GM23248 (cell line): ENCODE measurements around the gene SLC5A10. TPM values are rescaled to one million over a fixed set of nuclear protein-coding genes. Genes with fewer than 3 reads are reported as not detected.
"Not testable (repeated sequence)": the region's sequence is repeated elsewhere in the genome, so short reads cannot be mapped to it uniquely, and the experiment has no call there.

ENCODE experiments used
- DNase-seq: peaks from one replicate; pipeline ENCODE4 v3.0.0-alpha.2; 2015
- H2AFZ ChIP-seq: fragments of 200-600 bp; sonication (generic); 2 replicates; pipeline ENCODE4 v1.6.1; 2016; ENCODE audit warnings: antibody characterized with exemption
- H3F3A ChIP-seq: fragments of 200-600 bp; sonication (generic); 2 replicates; pipeline ENCODE4 v1.6.1; 2016; ENCODE audit warnings: mild to moderate bottlenecking, antibody characterized with exemption, mixed run types; ENCODE audit not compliant: insufficient read depth
- H3K27ac ChIP-seq: fragments of 200-600 bp; sonication (generic); 2 replicates; pipeline ENCODE4 v1.5.1; 2016; ENCODE audit warnings: mild to moderate bottlenecking
- H3K27me3 ChIP-seq: fragments of 200-600 bp; sonication (generic); replicated peaks from 2 replicates; pipeline ENCODE4 v1.6.1; 2016; ENCODE audit warnings: mild to moderate bottlenecking; ENCODE audit not compliant: insufficient read depth
- H3K36me3 ChIP-seq: fragments of 200-600 bp; sonication (generic); 2 replicates; pipeline ENCODE4 v1.6.1; 2016; ENCODE audit warnings: low read depth, mild to moderate bottlenecking
- H3K4me1 ChIP-seq: fragments of 200-600 bp; sonication (generic); 2 replicates; pipeline ENCODE4 v1.6.1; 2016; ENCODE audit warnings: mild to moderate bottlenecking; ENCODE audit not compliant: insufficient read depth
- H3K4me2 ChIP-seq: fragments of 200-600 bp; sonication (generic); one replicate; pipeline ENCODE4 v1.6.1; 2016; ENCODE audit warnings: mild to moderate bottlenecking; ENCODE audit not compliant: unreplicated experiment
- H3K4me3 ChIP-seq: fragments of 200-600 bp; sonication (generic); 2 replicates; pipeline ENCODE4 v1.5.1; 2016; ENCODE audit warnings: mild to moderate bottlenecking
- H3K79me2 ChIP-seq: fragments of 200-600 bp; sonication (generic); 2 replicates; pipeline ENCODE4 v1.6.1; 2016; ENCODE audit warnings: mild to moderate bottlenecking; ENCODE audit not compliant: insufficient read depth
- H3K9ac ChIP-seq: fragments of 200-600 bp; sonication (generic); 2 replicates; pipeline ENCODE4 v1.6.1; 2016; ENCODE audit warnings: mild to moderate bottlenecking
- H3K9me2 ChIP-seq: fragments of 200-600 bp; sonication (generic); 2 replicates; pipeline ENCODE4 v1.6.1; 2016; ENCODE audit warnings: mixed run types, mild to moderate bottlenecking, moderate library complexity; ENCODE audit not compliant: insufficient read depth
- H3K9me3 ChIP-seq: fragments of 200-600 bp; sonication (generic); one replicate; pipeline ENCODE4 v1.6.1; 2017; ENCODE audit warnings: low read depth
- H4K20me1 ChIP-seq: fragments of 200-600 bp; sonication (generic); 2 replicates; pipeline ENCODE4 v1.6.0; 2016; ENCODE audit not compliant: insufficient read depth
- EZH2 ChIP-seq: fragments of 200-600 bp; sonication (generic); IDR thresholded peaks from 2 replicates; pipeline ENCODE4 v1.6.1; 2018; ENCODE audit warnings: antibody characterized with exemption, mild to moderate bottlenecking; ENCODE audit not compliant: insufficient read depth, poor library complexity, severe bottlenecking
- EZH2phosphoT487 ChIP-seq: fragments of 200-600 bp; sonication (generic); IDR thresholded peaks from 2 replicates; pipeline ENCODE4 v1.6.1; 2018; ENCODE audit warnings: antibody characterized with exemption, moderate library complexity, mild to moderate bottlenecking, low read depth; ENCODE audit not compliant: insufficient read depth
- whole genome bisulfite sequencing, 2 experiments: methylation state at CpG; one replicate each; pipeline ENCODE4 v1.1.6; 2015 to 2017; ENCODE audit warnings: low lambda C conversion rate in 2 of 2, low coverage in 1 of 2; ENCODE audit errors: missing lambda C conversion rate in 2 of 2; 5-methylcytosine and 5-hydroxymethylcytosine counted together
- in situ Hi-C: fragments of 300-500 bp; cut with MboI; formaldehyde crosslinking; loops from 2 replicates; pipeline ENCODE4 v1.15.0; 2020
- polyA plus RNA-seq: library from polyadenylated mRNA; unstranded; fragments of >200 nt; fragmentation: Nextera tagmentation; extraction: Ambion mirVana; gene quantifications from 2 replicates; pipeline ENCODE4 v1.2.1, GENCODE V29; 2016
- total RNA-seq: library from RNA; depleted of rRNA; stranded (reverse); fragments of >200 nt; shearing (Covaris generic); gene quantifications from 2 replicates; pipeline ENCODE4 v1.2.3, GENCODE V29; 2014

Gene SLC5A10
- total and polyA plus RNA-seq, 2 experiments from 2014 or later: 0.10 TPM; not detected in 1

DNA sequence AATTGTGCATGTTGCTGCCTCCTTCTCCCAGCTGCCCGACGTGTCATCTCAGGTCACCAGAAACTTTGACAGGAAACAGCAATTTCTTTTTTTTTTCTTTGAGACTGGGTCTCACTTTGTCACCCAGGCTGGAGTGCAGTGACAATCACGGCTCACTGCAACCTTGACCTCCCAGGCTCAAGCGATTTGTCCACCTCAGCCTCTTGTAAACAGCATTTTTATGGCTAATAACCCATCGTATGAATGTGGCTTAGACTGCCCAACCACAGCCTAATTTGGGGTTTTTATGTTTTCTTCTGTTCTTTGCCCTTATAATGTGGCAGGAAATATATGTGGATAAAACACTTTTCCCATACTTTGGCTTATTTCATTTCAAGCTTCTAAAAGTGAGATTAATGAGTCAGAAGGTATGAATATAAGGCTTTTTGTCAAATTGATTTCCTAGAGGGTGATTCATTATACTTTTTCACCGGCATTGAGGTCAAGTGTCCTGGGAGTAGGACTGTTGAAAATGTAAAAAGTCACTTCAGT, 31.0 kb upstream of the SLC5A10 start:
- H3K36me3 ChIP-seq: no peaks in the 10 kb centered on the region
- H3F3A ChIP-seq: peaks cover 14% of the 10 kb centered on the region
- peaks cover 21% of the 10 kb centered on the region for H3K4me1 ChIP-seq
- H3K4me3 ChIP-seq: no peak overlapping the region
- H4K20me1 ChIP-seq: no peaks in the 10 kb centered on the region; the same call in 1 of the 2 replicates
- H2AFZ ChIP-seq: no peak overlapping the region
- peak overlapping the region; percentile 37 for H3K4me2 ChIP-seq
- in situ Hi-C loops: no loop called here
- DNase-seq: peak; percentile 56
- H3K27me3 ChIP-seq: no peaks in the 10 kb centered on the region
- no peaks in the 10 kb centered on the region for H3K79me2 ChIP-seq
- H3K27ac ChIP-seq: no peak overlapping the region
- no peak for TF ChIP-seq EZH2
- TF ChIP-seq EZH2phosphoT487: no peak
- no peak overlapping the region for H3K9ac ChIP-seq
- no peaks in the 10 kb centered on the region for H3K9me2 ChIP-seq
- 26 to 30% methylated on average over 6 of the region's 6 CpGs for WGBS, 2 experiments
- H3K9me3 ChIP-seq: no peaks in the 10 kb centered on the region

DNA sequence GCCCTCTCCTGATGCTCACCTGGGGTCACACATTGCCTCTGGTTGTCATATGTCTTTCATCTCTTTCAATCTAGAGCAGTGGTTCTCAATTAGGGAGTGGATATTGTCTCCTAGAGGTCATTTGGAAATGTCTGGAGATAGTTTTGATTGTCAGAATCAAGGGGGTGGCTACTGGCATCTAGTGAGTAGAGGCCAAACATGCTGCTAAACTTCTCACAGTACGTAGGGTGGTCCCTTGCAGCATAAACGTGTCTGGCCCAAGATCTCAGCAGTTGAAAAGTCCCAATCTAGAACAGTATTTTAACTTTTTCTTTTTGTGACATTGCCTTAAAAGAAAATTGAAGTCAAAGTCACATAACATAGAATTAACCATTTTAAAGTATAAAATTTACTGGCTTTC, 30.5 kb upstream of the SLC5A10 start:
- WGBS, 2 experiments: 54 to 55% methylated on average over 2 of the region's 2 CpGs
- H3K9me3 ChIP-seq: no peaks in the 10 kb centered on the region
- no peak overlapping the region for H3K9ac ChIP-seq
- no peak overlapping the region for H2AFZ ChIP-seq
- no peaks in the 10 kb centered on the region for H3K36me3 ChIP-seq
- peaks cover 12% of the 10 kb centered on the region for H3F3A ChIP-seq
- no peak for TF ChIP-seq EZH2
- TF ChIP-seq EZH2phosphoT487: no peak
- H3K79me2 ChIP-seq: no peaks in the 10 kb centered on the region
- H3K27me3 ChIP-seq: no peaks in the 10 kb centered on the region
- peak overlapping the region; percentile 37 for H3K4me2 ChIP-seq
- no peak overlapping the region for H3K4me3 ChIP-seq
- no peak for DNase-seq
- no peak overlapping the region for H3K27ac ChIP-seq
- H4K20me1 ChIP-seq: no peaks in the 10 kb centered on the region; the same call in 1 of the 2 replicates
- in situ Hi-C loops: no loop called here
- H3K4me1 ChIP-seq: peaks cover 21% of the 10 kb centered on the region
- H3K9me2 ChIP-seq: no peaks in the 10 kb centered on the region

DNA sequence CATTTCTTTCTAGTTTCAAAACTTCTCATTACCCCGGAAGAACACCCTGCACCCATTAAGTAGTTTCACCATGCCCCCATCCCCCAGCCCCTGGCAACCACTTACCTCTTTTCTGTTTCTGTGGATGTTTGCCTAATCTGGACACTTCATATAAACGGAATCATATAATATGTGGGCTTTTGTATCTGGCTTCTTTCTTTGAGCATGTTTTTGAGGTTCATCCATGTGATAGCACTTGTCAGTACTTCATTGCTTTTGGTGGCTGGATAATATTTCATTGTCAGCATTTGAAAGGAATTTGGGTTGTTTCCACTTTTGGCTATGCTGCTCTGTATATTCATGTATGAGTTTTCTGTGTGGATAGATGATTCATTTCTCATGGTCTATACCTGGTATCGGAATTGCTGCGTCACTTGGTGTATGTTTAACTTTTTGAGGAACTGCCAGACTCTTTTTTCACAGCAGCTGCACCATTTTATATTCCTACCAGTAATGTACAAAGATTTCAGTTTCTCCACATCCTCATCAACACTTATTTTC, 30.0 kb upstream of the SLC5A10 start:
- Histone ChIP-seq H4K20me1 (no peaks in the 10 kb centered on the region; the same call in 1 of the 2 replicates), H3K9me2 (no peaks in the 10 kb centered on the region), H2AFZ (no peak overlapping the region), H3K27ac (no peak overlapping the region), H3K27me3 (no peaks in the 10 kb centered on the region), H3K9ac (no peak overlapping the region), H3K4me2 (no peak overlapping the region), H3F3A (peaks cover 7% of the 10 kb centered on the region), H3K4me1 (peaks cover 19% of the 10 kb centered on the region), H3K79me2 (no peaks in the 10 kb centered on the region), H3K9me3 (no peaks in the 10 kb centered on the region), H3K36me3 (no peaks in the 10 kb centered on the region), H3K4me3 (no peak overlapping the region)
- TF ChIP-seq EZH2phosphoT487: no peak
- TF ChIP-seq EZH2: no peak
- DNase-seq: no peak
- 93 to 96% methylated on average over 4 of the region's 4 CpGs for WGBS, 2 experiments
- in situ Hi-C loops: no loop called here

DNA sequence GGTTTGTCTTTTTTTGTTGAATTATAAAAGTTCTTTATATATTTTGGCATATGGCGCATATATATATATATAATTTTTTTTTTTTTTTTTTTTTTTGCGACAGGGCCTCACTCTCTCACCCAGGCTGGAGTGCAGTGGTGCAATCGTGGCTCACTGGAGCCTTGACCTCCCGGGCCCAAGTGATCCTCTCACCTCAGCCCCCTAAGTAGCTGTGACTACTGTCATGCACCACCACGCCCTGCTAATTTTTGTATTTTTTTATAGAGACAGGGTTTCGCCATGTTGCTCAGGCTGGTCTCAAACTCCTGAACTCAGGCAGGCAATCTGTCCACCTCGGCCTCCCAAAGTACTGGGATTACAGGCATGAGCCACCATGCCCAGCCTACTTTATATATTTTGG, 29.4 kb upstream of the SLC5A10 start:
- H3K9ac ChIP-seq, H3K36me3 ChIP-seq, H2AFZ ChIP-seq, H3K79me2 ChIP-seq, DNase-seq, H3F3A ChIP-seq, H4K20me1 ChIP-seq, in situ Hi-C loops, H3K27me3 ChIP-seq, H3K27ac ChIP-seq, H3K4me2 ChIP-seq, H3K9me2 ChIP-seq, H3K4me3 ChIP-seq, H3K9me3 ChIP-seq: not testable (repeated sequence)
- peaks cover 18% of the 10 kb centered on the region for H3K4me1 ChIP-seq
- WGBS, 2 experiments: 96 to 97% methylated on average over 7 of the region's 7 CpGs

DNA sequence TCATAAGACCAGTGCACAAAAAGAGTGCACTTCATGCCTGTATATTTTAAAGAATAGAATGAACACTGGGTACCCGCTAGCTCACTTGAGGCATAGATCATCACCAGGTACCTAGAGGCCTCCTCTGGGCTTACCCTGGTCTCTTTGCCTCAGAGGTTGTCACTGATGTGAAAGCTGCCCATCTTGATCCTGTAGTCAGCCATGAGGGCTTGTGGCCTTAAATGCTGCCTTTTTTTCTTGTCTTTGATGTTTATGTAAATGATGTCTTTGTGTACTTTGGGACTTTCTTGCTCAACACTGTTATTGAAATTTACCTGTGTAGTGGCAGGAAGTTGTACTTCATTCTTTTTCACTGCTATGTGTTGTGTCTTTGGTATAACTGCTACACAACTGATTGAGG, 26.8 kb upstream of the SLC5A10 start:
- Histone ChIP-seq H3K9ac (no peak overlapping the region), H3K4me3 (no peak overlapping the region), H3K79me2 (no peaks in the 10 kb centered on the region), H3K9me2 (no peaks in the 10 kb centered on the region), H3K9me3 (no peaks in the 10 kb centered on the region), H3K36me3 (peaks cover 8% of the 10 kb centered on the region; the same call in 1 of the 2 replicates), H4K20me1 (no peaks in the 10 kb centered on the region; the same call in 1 of the 2 replicates), H3K27me3 (no peaks in the 10 kb centered on the region), H3K27ac (no peak overlapping the region), H3K4me1 (peaks cover 15% of the 10 kb centered on the region), H3K4me2 (no peak overlapping the region), H2AFZ (no peak overlapping the region), H3F3A (no peaks in the 10 kb centered on the region)
- no peak for DNase-seq
- 95 to 100% methylated on average over 1 of the region's 1 CpG for WGBS, 2 experiments
- TF ChIP-seq EZH2 (no peak), EZH2phosphoT487 (no peak)
- in situ Hi-C loops: no loop called here
